Neutrophil (primary cell): Measurements from ENCODE around the gene HOXB8.

ENCODE experiments used
- H3K27ac ChIP-seq: fragments of 200-600 bp; sonication (generic); 2 replicates; pipeline ENCODE4 v1.5.1; 2016; ENCODE audit warnings: mild to moderate bottlenecking, moderate library complexity
- H3K27me3 ChIP-seq: fragments of 200-600 bp; sonication (generic); 2 replicates; pipeline ENCODE4 v1.6.0; 2016; ENCODE audit warnings: mild to moderate bottlenecking
- H3K36me3 ChIP-seq: fragments of 200-600 bp; sonication (generic); 2 replicates; pipeline ENCODE4 v1.5.1; 2017
- H3K4me1 ChIP-seq, 2 experiments: fragments of 200-600 bp in 1 of 2; sonication (generic) in 1 of 2; 1 replicate in 1 of 2; 2 replicates in 1 of 2; pipeline versions ENCODE4 v1.5.1 to v1.6.1; 2013 to 2016; ENCODE audit warnings: low read depth in 1 of 2, low read length in 1 of 2, mild to moderate bottlenecking in 1 of 2, moderate library complexity in 1 of 2; ENCODE audit not compliant: control insufficient read depth in 1 of 2, insufficient read depth in 1 of 2
- H3K4me3 ChIP-seq, 2 experiments: fragments of 200-600 bp in 1 of 2; sonication (generic) in 1 of 2; 1 replicate in 1 of 2; 2 replicates in 1 of 2; pipeline ENCODE4 v1.5.1; 2013 to 2016; ENCODE audit warnings: low read depth in 1 of 2, low read length in 1 of 2, mild to moderate bottlenecking in 1 of 2, moderate library complexity in 1 of 2
- H3K9me3 ChIP-seq: fragments of 200-600 bp; sonication (generic); 2 replicates; pipeline ENCODE4 v1.5.1; 2016
- TF ChIP-seq, protein P1 (sequence below): fragments of 200-600 bp; sonication (generic); IDR thresholded peaks from 2 replicates; pipeline ENCODE4 v1.5.1; 2016; ENCODE audit warnings: antibody characterized with exemption

Gene HOXB8

DNA sequence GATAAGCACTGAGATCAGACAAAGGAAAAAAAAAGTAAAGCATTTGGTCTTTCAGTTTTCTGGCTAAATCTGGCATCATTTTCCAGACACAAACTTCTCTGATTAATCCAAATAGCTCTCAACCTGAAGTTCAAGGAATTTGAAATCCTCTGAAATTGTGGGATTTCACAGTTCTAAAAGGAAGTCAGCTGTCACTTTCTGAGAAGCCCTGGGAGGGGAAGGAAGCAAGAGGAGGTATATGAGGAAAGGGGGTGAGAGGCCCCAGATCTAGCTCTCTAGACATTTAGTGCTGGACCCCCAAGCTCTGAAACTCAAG lies 28.6 kb upstream of the HOXB8 start:
- peaks cover 0 to 7% of the 10 kb centered on the region in 2 experiments for H3K4me1 ChIP-seq
- no peaks in the 10 kb centered on the region for H3K36me3 ChIP-seq
- H3K9me3 ChIP-seq, result no peaks in the 10 kb centered on the region
- no peak overlapping the region for H3K4me3 ChIP-seq
- TF ChIP-seq, protein P1, sequence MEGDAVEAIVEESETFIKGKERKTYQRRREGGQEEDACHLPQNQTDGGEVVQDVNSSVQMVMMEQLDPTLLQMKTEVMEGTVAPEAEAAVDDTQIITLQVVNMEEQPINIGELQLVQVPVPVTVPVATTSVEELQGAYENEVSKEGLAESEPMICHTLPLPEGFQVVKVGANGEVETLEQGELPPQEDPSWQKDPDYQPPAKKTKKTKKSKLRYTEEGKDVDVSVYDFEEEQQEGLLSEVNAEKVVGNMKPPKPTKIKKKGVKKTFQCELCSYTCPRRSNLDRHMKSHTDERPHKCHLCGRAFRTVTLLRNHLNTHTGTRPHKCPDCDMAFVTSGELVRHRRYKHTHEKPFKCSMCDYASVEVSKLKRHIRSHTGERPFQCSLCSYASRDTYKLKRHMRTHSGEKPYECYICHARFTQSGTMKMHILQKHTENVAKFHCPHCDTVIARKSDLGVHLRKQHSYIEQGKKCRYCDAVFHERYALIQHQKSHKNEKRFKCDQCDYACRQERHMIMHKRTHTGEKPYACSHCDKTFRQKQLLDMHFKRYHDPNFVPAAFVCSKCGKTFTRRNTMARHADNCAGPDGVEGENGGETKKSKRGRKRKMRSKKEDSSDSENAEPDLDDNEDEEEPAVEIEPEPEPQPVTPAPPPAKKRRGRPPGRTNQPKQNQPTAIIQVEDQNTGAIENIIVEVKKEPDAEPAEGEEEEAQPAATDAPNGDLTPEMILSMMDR, result no peak
- no peak overlapping the region for H3K27ac ChIP-seq
- peaks cover 100% of the 10 kb centered on the region for H3K27me3 ChIP-seq

DNA sequence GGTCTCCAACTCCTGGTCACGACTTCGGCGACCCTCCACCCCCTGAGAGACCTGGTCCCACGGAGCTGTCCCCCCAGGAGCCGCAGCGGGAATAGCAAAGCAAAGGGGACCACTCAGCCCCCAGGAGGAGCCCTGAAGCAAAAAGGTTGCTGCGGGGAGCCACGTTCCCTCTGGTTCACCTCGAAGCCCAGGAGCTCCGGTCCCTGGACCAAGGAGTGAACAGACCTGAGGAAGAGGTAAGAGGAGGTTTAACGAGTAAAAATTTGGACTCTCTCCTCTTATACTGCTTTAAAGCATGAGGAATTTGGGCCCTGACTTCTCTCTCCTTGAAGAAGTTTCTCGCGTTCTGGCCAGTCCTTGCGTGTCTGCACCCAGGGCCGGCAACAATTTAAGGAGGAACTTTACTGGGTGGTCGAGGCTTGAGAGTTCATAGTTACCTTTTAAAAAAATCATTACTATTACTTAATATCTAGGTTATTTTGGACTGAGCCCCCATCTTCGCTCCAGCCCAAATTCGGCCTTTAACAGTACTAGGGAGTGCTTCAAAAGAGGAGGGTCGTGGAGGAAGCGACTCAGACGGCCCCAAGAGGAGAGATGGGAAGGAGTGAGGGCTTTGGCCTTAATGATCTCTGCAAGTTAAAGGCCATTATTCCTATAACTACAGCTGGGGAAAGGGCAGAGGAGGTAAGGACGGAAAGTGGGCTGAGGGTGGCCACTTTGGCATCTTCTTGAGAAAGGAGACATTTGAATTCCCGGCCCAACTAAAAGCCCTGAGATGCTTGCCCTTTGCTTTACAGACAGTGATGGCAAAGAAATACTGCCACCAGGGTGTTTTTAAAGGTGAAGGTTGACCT lies 28.0 kb upstream of the HOXB8 start:
- no peaks in the 10 kb centered on the region for H3K9me3 ChIP-seq
- H3K27me3 ChIP-seq, result peaks cover 100% of the 10 kb centered on the region
- H3K27ac ChIP-seq, result no peak overlapping the region
- TF ChIP-seq, protein P1, result no peak
- H3K4me3 ChIP-seq, result no peak overlapping the region
- no peaks in the 10 kb centered on the region for H3K36me3 ChIP-seq
- H3K4me1 ChIP-seq, result peaks cover 0 to 7% of the 10 kb centered on the region in 2 experiments

DNA sequence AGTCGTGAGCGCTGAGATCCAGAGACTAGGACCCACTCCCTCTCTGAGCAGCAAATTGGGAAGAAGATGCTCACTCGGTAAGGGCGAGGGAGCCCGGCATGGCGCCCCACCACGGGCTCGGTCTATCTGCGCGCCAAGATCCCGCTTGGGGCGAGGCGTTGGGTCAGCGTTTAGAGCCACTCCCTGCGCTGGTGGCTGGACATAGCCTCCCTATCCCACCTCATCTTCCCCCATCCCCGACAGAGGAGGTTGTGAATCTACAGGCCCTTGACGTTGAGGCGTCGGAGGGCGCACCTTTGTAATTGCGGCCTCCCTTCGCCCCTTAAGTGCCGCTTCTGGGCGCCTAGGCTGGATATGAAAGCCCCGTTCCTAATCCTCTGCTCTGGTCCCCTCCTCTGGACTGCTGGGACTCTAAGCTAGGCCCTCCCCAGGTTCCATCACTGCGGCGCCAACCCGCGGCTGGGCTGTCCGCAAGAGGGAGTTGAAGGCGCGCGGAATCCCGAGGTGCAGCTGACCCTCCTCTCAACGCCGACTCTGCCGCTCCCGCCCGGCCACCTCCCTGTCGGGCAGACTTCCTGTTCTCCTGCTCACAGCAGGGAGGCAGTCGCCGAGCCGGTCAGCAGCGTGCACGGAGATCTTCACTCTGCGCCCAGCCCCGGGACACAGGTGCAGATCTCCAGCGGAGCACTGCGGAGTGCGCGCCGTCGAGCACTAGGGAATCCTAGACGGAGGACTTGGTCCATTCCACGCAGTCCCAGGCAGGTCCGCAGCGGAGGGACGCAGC lies 27.2 kb upstream of the HOXB8 start:
- H3K27me3 ChIP-seq, result peaks cover 100% of the 10 kb centered on the region
- no peak overlapping the region for H3K4me3 ChIP-seq

GRCh38 chr17:48641541-48642058 lies 26.5 kb upstream of the HOXB8 start:
- TF ChIP-seq, protein P1, result no peak
- H3K36me3 ChIP-seq, result no peaks in the 10 kb centered on the region
- H3K4me1 ChIP-seq, result no peaks in the 10 kb centered on the region
- peaks cover 100% of the 10 kb centered on the region for H3K27me3 ChIP-seq
- H3K4me3 ChIP-seq, result no peak overlapping the region
- H3K9me3 ChIP-seq, result no peaks in the 10 kb centered on the region
- H3K27ac ChIP-seq, result no peak overlapping the region

More for the DNA sequence above, 27.2 kb upstream of the HOXB8 start:
- no peaks in the 10 kb centered on the region for H3K9me3 ChIP-seq
- H3K27ac ChIP-seq, result no peak overlapping the region
- TF ChIP-seq, protein P1, result no peak
- peaks cover 0 to 2% of the 10 kb centered on the region in 2 experiments for H3K4me1 ChIP-seq
- H3K36me3 ChIP-seq, result no peaks in the 10 kb centered on the region

GRCh38 chr17:48640858-48641180 lies 25.7 kb upstream of the HOXB8 start:
- TF ChIP-seq, protein P1, result no peak
- H3K27me3 ChIP-seq, result peaks cover 100% of the 10 kb centered on the region
- no peaks in the 10 kb centered on the region for H3K4me1 ChIP-seq

More at GRCh38 chr17:48640858-48641180, 25.7 kb upstream of the HOXB8 start:
- no peak overlapping the region for H3K4me3 ChIP-seq
- no peaks in the 10 kb centered on the region for H3K9me3 ChIP-seq
- no peaks in the 10 kb centered on the region for H3K36me3 ChIP-seq
- H3K27ac ChIP-seq, result no peak overlapping the region
